Epithelial cell of prostate (primary cell): ENCODE measurements around the gene LRRN3.

ENCODE experiments used
- DNase-seq: peaks from one replicate; pipeline ENCODE4 v3.0.0-alpha.2; 2011; ENCODE audit warnings: low read depth, low spot score
- H3K27ac ChIP-seq: fragments of 450-650 bp; 2 replicates; pipeline ENCODE4 v1.5.1; 2017; ENCODE audit warnings: mild to moderate bottlenecking

The LRRN3 gene

GRCh38 chr7:111103136-111103535, 12.2 kb downstream of the LRRN3 start:
- DNase-seq: no peak
- no peak overlapping the region for H3K27ac ChIP-seq

GRCh38 chr7:111103678-111104274, 12.8 kb downstream of the LRRN3 start:
- H3K27ac ChIP-seq: no peak overlapping the region
- DNase-seq: no peak

- no peak for DNase-seq
- no peak overlapping the region for H3K27ac ChIP-seq
Observed at GRCh38 chr7:111104710-111105109, 13.8 kb downstream of the LRRN3 start.

- DNase-seq: no peak
Observed at GRCh38 chr7:111105269-111105668, 14.3 kb downstream of the LRRN3 start.

GRCh38 chr7:111107579-111107978, 16.7 kb downstream of the LRRN3 start:
- DNase-seq: no peak
- no peak overlapping the region for H3K27ac ChIP-seq

More at GRCh38 chr7:111105269-111105668, 14.3 kb downstream of the LRRN3 start:
- no peak overlapping the region for H3K27ac ChIP-seq

GRCh38 chr7:111108000-111108399, 17.1 kb downstream of the LRRN3 start:
- no peak for DNase-seq
- no peak overlapping the region for H3K27ac ChIP-seq

- no peak overlapping the region for H3K27ac ChIP-seq
- peak; percentile 10 for DNase-seq
Observed at GRCh38 chr7:111108496-111108895, 17.6 kb downstream of the LRRN3 start.

- DNase-seq: no peak
- no peak overlapping the region for H3K27ac ChIP-seq
Observed at GRCh38 chr7:111112439-111112838, 21.5 kb downstream of the LRRN3 start.

GRCh38 chr7:111113263-111114017, 22.5 kb downstream of the LRRN3 start:
- H3K27ac ChIP-seq: no peak overlapping the region
- no peak for DNase-seq

GRCh38 chr7:111115966-111116365, 25.0 kb downstream of the LRRN3 start:
- no peak overlapping the region for H3K27ac ChIP-seq
- DNase-seq: no peak

- no peak overlapping the region for H3K27ac ChIP-seq
- DNase-seq: no peak
Observed at GRCh38 chr7:111126987-111127386, 36.1 kb downstream of the LRRN3 start.

GRCh38 chr7:111129435-111129834, 38.5 kb downstream of the LRRN3 start:
- no peak overlapping the region for H3K27ac ChIP-seq
- DNase-seq: no peak

- no peak overlapping the region for H3K27ac ChIP-seq
- DNase-seq: no peak
Observed at GRCh38 chr7:111132833-111133232, 41.9 kb downstream of the LRRN3 start.

GRCh38 chr7:111137296-111138192, 46.6 kb downstream of the LRRN3 start:
- no peak for DNase-seq
- peak overlapping the region; percentile 37 for H3K27ac ChIP-seq

- H3K27ac ChIP-seq: peak overlapping the region; percentile 37
- DNase-seq: no peak
Observed at GRCh38 chr7:111138193-111138569, 47.3 kb downstream of the LRRN3 start.

GRCh38 chr7:111138586-111138985, 47.7 kb downstream of the LRRN3 start:
- no peak for DNase-seq
- peak overlapping the region; percentile 37 for H3K27ac ChIP-seq

- DNase-seq: no peak
- H3K27ac ChIP-seq: no peak overlapping the region
Observed at GRCh38 chr7:111140091-111140865, 49.4 kb downstream of the LRRN3 start.

GRCh38 chr7:111145472-111145871, 54.5 kb downstream of the LRRN3 start:
- no peak for DNase-seq
- H3K27ac ChIP-seq: no peak overlapping the region

GRCh38 chr7:111146136-111146535, 55.2 kb downstream of the LRRN3 start:
- DNase-seq: no peak
- no peak overlapping the region for H3K27ac ChIP-seq
